HG03066 (cell line): ENCODE measurements around the gene GAS7.
"Not testable (repeated sequence)": the region's sequence is repeated elsewhere in the genome, so short reads cannot be mapped to it uniquely, and the experiment has no call there.

ENCODE experiments used
- ATAC-seq: cut with Tn5 transposase; IDR thresholded peaks from one replicate; pipeline ENCODE4 v1.9.1; 2021; ENCODE audit warnings: low read depth; ENCODE audit not compliant: unreplicated experiment

GAS7 gene

GRCh38 chr17:10032118-10032852 is 166.1 kb downstream of the GAS7 start:
- ATAC-seq = no peak

- ATAC-seq = no peak
Measured at GRCh38 chr17:10031606-10032005, 166.8 kb downstream of the GAS7 start.

DNA sequence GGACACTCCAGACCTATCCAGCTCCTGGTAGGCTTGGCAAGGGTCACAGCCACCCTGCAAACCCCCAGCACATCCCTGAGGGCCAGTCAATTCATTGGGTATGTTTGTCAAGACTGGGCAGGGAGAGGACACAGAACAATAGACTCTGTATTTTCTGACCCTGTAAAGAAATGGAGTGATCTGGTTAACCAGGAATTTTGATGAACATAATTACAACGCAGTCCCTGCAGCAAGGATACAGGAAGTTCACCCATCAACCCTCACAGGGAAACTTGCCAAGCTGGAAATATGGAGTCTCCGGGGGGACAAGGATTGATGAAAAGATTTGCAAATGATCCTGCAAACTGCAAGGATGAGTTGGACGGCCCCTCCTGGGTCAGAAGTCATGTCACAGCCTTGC is 167.3 kb downstream of the GAS7 start:
- no peak for ATAC-seq

DNA sequence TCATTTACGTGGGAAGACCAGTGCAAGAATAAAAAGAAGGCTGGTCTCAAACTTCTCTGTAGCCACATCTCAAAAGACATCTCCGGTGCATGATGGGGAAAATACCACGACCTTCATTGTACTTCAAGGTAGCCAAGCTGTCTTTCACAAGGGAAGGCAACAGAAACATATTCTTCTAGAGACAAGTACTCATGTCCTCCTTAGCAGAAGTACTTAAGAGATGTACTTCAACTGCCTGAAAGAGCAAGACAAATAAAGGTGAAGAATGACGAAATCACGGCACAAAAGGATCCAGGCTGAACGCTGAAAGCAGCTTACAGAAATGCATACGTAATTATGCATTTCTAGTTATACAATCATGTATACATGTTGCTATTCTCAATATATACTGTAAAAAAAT is 169.3 kb downstream of the GAS7 start:
- ATAC-seq = no peak

DNA sequence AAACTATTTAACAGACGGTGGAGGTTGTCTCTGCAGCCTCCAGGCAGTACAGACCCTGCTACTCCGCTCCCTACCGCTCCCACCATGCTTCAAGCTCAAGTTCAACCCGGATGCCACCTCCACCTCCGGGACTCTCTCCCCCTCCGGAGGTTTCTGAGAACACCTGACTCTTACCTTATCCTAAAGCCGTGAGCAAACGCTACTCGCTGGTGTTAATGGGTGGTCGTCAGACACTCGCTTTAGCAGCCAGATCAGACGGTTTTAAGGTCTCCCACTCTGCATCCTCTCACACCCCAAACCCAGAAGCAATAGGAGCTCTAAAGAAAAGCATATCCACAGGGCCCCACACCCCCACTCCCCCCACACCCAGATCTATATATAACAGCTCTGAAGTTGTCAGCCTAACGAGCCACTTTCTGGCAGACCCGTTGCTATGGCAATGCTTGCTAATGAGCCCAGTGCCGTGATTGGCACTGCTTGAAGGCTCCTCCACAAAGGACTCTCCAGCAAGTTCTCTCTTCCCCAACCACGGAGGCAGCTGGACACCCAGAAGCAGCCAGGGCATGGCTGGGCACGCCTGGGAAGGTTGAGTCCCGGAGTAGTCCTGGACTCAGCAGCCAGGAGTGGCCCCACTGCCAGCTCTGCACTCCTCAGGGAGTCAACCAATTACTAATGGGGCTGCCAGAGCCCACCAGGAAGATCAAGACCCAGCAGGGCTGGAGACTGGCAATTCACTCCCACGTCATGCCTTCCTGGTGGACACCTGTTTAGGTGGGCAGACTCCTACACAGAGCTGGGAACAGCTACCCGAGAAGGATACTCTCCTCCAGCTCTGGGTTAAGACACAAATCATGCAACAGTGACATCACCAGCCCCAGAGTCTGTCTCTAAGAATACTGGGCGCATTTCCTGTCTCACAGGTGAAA is 172.2 kb downstream of the GAS7 start:
- ATAC-seq = no peak

DNA sequence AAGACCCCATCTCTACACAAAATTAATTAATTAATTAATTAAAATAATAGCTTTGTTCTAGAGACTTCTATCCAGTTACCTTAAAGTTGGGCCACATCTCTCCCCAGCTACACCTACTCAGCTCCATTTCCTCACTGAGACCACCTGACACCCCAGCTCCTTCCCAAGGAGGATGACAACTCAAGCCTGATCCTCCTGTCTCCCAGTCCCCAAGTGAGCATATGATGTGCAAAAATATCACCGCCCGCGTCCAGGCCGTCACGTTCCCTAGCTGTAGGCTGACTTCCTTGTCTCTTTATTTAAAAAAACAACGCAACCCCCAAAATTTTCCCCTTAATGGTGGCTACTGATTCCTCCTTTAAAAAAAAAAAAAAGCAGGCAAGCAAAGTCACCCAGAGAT is 173.2 kb downstream of the GAS7 start:
- ATAC-seq = no peak

DNA sequence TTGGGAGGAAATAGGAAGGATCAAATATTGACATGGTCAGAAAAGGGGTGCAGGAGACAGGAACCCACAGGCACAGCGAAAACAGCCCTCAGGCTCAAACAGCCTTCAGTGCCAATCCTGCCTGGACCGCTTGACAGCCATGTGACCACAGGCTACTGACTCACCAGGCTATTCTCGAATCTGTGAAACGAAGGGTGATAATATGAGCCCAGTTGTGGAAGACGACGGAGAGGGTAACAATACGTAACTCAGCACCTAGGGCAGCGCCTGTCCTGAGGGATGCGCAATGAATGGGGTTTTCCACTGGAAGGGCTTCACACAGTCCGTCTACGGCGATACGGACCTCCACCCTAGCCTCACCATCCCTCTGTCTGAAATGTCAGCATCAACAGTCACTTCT is 176.0 kb downstream of the GAS7 start:
- ATAC-seq = no peak

GRCh38 chr17:10021272-10021984 is 177.0 kb downstream of the GAS7 start:
- ATAC-seq = no peak

DNA sequence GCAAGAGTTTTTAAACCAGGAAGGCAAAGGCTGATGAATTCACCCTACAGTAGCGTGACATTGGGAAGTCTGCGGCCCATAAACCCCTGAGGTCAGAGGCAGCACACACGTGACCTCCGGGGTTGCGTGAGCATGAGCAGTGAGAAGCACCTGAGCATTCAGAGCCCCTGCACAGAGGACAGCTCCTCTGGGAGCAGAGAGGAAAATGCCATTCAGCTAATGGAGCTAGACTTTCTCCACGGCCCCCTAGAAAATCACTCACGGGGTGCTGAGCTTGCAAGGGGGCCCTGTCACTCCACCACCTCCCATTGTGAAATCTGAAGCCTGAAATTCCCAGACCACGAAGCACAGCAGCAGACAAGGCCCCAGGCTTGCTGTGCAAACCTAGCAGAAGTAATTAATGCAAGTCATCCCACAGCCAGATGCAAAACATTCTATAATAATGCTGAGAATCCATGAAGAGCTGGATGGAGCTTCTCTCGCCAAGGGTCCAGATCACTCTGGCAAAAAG is 178.4 kb downstream of the GAS7 start:
- no peak for ATAC-seq

DNA sequence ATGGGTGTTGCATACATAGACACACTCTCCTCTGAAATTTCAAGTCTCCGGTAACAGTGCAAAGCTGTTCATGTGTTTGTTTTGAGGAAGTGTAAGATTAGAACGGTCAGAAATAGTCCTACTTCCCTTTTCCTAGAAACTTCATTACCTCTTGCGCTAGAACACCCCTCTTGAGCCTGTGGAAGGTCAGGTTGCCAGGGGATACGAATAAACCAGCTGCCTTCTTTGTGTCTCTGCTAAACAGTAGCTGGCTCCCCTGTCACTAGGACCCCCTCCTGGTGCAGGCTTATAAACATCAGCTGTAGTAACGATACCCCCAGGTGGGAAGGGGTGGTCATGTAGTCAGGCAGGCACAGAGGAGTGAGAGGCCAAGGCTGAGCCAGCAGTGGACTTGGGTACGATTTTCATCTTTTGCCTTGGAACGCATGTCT is 179.9 kb downstream of the GAS7 start:
- no peak for ATAC-seq

GRCh38 chr17:10016958-10017570 is 181.3 kb downstream of the GAS7 start:
- not testable (repeated sequence) for ATAC-seq

DNA sequence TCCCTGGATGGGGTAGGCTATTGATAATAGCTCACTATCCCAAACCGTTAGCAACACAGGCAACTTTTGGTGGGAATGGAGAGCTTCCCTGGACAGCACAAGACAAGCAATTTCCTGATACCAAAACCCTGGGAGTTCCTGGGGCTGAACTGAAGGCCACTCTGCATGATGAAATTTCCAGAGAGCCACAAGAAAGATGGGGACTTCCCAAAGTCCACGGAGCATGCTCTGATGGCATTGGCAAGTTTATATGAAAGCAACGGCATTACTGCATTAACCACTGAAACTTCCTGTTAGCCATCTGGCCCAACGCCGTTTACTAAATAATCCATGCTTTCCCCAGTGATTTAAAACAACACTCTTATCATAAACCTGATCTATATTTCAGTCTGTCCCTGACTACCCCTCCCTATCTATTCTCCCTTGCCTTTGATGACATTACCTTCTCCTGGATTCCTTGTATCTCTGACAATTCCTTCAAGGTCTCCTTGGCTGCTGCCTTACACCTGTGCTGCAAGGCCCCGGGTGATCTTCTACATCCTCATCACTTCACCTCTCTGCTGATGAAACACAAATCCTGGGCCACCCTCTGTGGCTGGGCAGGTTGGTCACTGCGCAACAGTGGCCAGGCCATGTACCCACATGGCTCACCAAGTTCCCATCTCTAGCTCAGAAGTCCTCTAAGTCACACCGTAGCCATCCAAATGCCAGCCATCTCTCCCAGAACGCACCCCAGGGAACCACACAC is 184.9 kb downstream of the GAS7 start:
- peak; percentile 74 for ATAC-seq

DNA sequence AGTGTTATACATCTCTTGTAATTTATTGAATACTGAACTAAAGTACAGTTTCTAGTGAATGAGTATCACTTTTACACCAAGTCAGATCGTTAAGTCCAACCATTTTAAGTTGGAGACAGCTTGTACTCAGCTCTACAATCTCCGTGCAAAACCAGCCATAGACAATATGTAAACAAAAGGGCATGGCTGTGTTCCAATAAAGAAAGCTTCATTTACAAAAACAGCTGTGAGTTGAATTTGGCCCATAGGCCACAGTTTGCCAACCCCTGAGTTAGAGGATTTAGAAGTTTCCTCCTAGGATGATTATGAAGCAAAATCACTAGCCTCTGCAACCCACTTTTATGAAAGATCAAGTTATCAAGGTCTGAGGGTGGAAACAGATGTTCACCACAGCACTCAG is 187.7 kb downstream of the GAS7 start:
- no peak for ATAC-seq

- no peak for ATAC-seq
Measured at GRCh38 chr17:10003705-10004104, 194.7 kb downstream of the GAS7 start.

DNA sequence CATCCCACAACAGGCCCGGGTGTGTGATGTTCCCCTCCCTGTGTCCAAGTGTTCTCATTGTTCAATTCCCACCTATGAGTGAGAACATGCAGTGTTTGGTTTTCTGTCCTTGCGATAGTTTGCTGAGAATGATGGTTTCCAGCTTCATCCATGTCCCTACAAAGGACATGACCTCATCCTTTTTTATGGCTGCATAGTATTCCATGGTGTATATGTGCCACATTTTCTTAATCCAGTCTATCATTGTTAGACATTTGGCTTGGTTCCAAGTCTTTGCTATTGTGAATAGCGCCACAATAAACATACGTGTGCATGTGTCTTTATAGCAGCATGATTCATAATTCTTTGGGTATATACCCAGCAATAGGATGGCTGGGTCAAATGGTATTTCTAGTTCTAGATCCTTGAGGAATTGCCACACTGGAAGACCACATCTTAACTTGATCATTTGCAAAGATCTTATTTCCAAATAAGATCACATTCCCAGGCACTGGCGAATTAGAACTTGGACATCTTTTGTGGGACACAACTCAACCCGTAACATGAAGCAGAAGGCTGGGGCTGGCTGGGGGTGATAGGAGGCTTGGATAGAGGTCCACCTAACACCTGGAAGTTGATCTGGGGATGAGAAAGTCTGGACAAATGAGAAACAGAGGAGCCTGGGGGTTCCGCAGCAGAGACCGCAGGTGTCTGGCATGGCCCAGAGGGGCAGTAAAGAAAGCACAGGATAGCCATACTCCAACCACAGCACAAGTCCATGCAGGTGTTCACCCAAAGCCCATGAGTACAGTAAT is 195.6 kb downstream of the GAS7 start:
- ATAC-seq = not testable (repeated sequence)

- ATAC-seq = no peak
Measured at GRCh38 chr17:10001306-10001873, 197.0 kb downstream of the GAS7 start.

GRCh38 chr17:9999919-10000695 is 198.3 kb downstream of the GAS7 start:
- ATAC-seq = peak; percentile 74

DNA sequence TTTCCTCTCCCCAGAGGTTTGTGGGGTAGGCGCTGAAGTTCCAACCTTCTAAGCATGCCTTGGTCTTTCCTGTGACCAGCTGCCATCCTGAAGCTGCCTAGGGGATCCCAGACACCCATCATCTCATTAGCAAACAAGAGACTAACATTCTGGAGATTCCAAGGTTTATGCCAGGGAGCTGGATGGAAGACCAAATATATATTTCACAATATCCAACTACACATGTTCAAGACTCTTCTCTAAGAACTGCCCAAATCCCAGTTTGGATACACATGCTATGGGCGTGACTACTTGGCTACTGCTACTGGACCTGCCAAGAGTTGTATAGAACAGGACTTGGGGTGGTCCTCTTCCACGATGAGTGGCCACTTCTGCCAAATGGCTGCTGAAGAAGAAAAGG is 200.3 kb downstream of the GAS7 start:
- no peak for ATAC-seq
